Glutamatergic neuron (in vitro differentiated cells): ENCODE measurements around the gene NELL2. TPM values are rescaled to one million over a fixed set of nuclear protein-coding genes. Genes with fewer than 3 reads are reported as not detected.

Experiments used
- DNase-seq: peaks from one replicate; pipeline ENCODE4 v3.0.0; 2022
- H3K27ac Mint-ChIP-seq: one replicate; pipeline ENCODE4 v1.8.0; 2020; ENCODE audit warnings: mild to moderate bottlenecking, mixed read lengths, inconsistent platforms; ENCODE audit not compliant: unreplicated experiment
- H3K27me3 Mint-ChIP-seq: one replicate; pipeline ENCODE4 v1.8.0; 2020; ENCODE audit warnings: mild to moderate bottlenecking, moderate library complexity, mixed read lengths, inconsistent platforms; ENCODE audit not compliant: unreplicated experiment
- H3K36me3 Mint-ChIP-seq: one replicate; pipeline ENCODE4 v1.8.0; 2020; ENCODE audit warnings: mild to moderate bottlenecking, mixed read lengths, inconsistent platforms; ENCODE audit not compliant: unreplicated experiment
- H3K4me1 Mint-ChIP-seq: one replicate; pipeline ENCODE4 v1.8.0; 2020; ENCODE audit warnings: mild to moderate bottlenecking, low read depth, mixed read lengths, inconsistent platforms; ENCODE audit not compliant: unreplicated experiment
- H3K4me3 Mint-ChIP-seq: one replicate; pipeline ENCODE4 v1.8.0; 2020; ENCODE audit warnings: mild to moderate bottlenecking, mixed read lengths, inconsistent platforms; ENCODE audit not compliant: unreplicated experiment
- H3K9me3 Mint-ChIP-seq: one replicate; pipeline ENCODE4 v1.8.0; 2020; ENCODE audit warnings: mild to moderate bottlenecking, moderate library complexity, mixed read lengths, inconsistent platforms; ENCODE audit not compliant: unreplicated experiment
- total RNA-seq: library from RNA; stranded (reverse); fragmentation: NEBNext Ultra II Directional; extraction: Animal tissue kit (Norgen Biotek cat#: 25700); gene quantifications from one replicate; pipeline ENCODE4 v1.2.1, GENCODE V29; 2021; ENCODE audit not compliant: unreplicated experiment
- TF ChIP-seq, protein P1 (sequence below): fragments of 200-600 bp; sonication (generic); IDR thresholded peaks from one replicate; pipeline ENCODE4 v1.5.0; 2021; ENCODE audit not compliant: partially characterized antibody, unreplicated experiment

NELL2 gene
- total RNA-seq, 1 donor from 2014 or later: 140 TPM

DNA sequence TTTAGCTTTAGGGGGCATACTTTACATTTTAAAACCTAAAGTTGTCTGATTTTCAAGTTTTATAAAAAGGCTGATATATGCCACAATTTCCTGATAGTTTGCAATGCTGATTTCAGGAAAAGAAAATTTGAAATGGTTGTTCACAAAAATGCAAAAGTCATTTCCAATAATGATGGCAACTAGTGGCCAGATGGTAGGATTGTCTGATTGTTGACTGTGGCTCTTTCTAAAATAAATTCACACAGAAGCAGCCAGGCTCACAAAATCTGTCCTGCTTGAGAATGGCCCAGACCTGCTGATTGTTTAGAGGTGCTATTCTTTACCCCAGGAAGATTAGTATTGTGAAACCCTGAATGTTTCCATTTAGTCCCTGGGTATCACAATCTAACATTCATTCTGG lies 220.3 kb downstream of the NELL2 start:
- Mint-ChIP-seq H3K4me1 (peaks cover 34% of the 10 kb centered on the region), H3K9me3 (peaks cover 7% of the 10 kb centered on the region), H3K36me3 (no peaks in the 10 kb centered on the region), H3K27me3 (no peaks in the 10 kb centered on the region), H3K4me3 (peak overlapping the region; percentile 36), H3K27ac (peak overlapping the region; percentile 81)
- DNase-seq: no peak
- TF ChIP-seq, protein P1, sequence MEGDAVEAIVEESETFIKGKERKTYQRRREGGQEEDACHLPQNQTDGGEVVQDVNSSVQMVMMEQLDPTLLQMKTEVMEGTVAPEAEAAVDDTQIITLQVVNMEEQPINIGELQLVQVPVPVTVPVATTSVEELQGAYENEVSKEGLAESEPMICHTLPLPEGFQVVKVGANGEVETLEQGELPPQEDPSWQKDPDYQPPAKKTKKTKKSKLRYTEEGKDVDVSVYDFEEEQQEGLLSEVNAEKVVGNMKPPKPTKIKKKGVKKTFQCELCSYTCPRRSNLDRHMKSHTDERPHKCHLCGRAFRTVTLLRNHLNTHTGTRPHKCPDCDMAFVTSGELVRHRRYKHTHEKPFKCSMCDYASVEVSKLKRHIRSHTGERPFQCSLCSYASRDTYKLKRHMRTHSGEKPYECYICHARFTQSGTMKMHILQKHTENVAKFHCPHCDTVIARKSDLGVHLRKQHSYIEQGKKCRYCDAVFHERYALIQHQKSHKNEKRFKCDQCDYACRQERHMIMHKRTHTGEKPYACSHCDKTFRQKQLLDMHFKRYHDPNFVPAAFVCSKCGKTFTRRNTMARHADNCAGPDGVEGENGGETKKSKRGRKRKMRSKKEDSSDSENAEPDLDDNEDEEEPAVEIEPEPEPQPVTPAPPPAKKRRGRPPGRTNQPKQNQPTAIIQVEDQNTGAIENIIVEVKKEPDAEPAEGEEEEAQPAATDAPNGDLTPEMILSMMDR: no peak

DNA sequence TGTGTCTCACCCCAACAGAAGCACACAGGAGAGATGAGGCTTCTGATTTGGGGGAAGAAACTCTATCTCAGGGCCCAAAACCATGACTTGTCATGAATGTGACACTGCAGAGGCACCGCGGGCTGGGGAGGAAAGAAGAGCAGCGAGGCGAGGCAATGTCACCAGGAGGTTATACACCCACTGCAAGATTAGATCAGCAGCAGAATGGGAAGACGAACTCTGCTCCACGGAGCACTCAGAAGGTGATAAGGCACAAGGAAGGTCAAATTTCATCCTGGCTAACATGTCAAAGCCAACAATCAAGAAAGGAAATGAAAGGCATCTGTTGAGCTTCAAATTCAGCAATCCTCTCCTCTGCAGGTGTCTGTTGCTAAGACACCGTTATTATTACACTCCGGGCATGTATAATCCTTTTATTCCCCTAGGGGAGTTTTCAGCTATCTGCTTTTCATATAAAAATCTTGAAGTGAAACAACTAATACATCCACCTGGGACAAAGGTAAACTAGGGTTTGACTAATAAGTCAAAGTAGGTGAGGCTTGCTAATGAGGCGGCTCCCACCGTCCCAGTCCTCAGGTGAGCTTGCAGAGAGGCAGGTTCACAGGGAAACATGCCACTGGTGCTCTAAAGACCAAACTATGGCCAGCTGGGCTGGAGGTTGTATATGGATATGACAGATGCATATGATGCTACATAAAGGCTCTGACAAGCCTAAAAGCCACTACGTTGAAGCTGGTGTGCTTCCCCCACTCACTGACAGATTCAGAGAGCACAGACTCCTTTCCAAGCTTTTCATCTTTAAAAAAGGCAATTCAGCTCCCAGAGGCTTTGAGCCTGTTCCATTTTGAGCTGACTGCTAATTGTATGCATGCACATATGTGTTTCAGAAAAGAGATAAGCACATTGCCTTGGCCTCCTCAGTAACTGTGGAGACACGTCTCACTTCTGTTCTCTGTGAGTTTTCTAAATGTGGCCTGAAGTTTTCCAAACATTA lies 221.2 kb downstream of the NELL2 start:
- Mint-ChIP-seq H3K27me3 (no peaks in the 10 kb centered on the region), H3K27ac (peak overlapping the region; percentile 81), H3K36me3 (no peaks in the 10 kb centered on the region), H3K4me3 (peak overlapping the region; percentile 36), H3K4me1 (peaks cover 34% of the 10 kb centered on the region), H3K9me3 (peaks cover 7% of the 10 kb centered on the region)
- DNase-seq: peak; percentile 20
- TF ChIP-seq, protein P1: no peak

DNA sequence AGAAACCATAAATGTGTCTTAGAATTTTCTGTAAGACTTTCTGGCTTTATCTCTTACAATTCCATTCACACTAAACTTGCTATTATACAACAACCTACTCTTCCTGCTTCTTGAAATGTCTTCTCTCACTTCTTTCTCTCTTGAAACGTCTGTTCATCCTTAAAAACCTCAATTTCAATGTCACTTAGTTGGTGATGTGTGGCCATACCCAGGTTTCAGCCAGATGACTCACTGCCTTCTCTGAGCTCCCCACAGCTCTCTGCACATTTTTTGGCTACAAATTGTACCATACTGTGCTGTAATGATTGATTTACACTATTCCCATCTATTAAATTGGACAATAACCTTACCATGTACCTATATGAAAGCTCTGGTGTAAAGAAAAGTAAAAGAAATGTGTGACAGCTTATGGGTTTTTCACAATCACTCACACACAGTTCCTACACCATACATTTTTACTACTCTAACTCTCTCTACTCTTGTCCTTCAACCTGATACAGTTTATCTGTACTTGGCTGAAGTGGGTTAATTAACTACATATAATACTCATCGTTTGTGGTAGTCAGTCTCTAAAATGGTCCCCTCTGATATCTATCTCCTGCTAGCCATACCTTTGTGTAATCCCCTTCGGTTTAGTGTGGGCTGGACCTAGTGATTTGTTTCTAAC lies 222.1 kb downstream of the NELL2 start:
- H3K9me3 Mint-ChIP-seq: peaks cover 7% of the 10 kb centered on the region
- H3K4me1 Mint-ChIP-seq: peaks cover 37% of the 10 kb centered on the region
- peak overlapping the region; percentile 36 for H3K4me3 Mint-ChIP-seq
- no peaks in the 10 kb centered on the region for H3K27me3 Mint-ChIP-seq
- no peak for DNase-seq
- TF ChIP-seq, protein P1: no peak
- peak overlapping the region; percentile 81 for H3K27ac Mint-ChIP-seq
- no peaks in the 10 kb centered on the region for H3K36me3 Mint-ChIP-seq

DNA sequence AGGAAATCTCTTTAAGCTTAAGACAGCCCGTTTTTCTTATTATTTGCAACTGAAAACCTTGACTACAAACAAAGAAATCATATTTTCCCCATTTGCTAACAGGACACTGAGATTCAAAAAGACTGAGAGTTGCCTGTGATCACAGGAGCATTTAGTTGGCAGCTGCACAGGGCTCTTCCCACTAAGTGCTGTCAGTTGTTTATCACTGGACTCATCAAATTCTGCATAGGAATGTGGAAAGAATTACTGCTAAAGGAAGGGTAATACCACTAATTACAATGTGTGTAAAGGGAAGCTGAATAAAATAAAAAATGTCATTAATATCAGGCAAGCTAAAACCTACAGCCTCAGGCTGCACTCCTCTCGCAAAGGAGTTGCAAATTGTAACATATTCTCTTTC lies 226.4 kb downstream of the NELL2 start:
- Mint-ChIP-seq H3K27me3 (no peaks in the 10 kb centered on the region), H3K36me3 (no peaks in the 10 kb centered on the region), H3K9me3 (peaks cover 3% of the 10 kb centered on the region), H3K4me3 (no peak overlapping the region), H3K4me1 (peaks cover 36% of the 10 kb centered on the region), H3K27ac (no peak overlapping the region)
- TF ChIP-seq, protein P1: no peak
- no peak for DNase-seq
